ENCODE data around the gene EVC2. TPM values are rescaled to one million over a fixed set of nuclear protein-coding genes. Genes with fewer than 3 reads are reported as not detected.

The EVC2 gene
- total RNA-seq, 6 experiments from 2014 or later, result 0.24 to 0.93 (median 0.53) TPM

DNA sequence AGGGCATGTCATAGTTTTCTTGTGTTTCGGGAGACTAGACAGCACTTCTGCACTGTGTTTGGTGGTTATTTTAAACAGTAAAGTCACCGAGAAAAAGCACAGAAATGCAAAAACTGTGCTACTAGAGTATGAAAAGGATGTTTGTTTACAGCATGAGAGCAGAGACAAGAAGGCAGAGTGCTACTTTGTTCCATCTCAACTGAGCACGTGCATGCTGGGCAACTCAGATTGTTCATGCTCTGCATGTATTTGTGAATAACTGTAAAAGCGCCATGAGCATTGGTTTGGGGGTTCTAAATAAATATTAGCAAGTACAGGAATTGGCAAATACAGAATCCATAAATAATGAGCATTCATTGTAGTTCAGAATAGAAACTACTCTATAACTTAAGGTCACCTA is 10.1 kb upstream of the EVC2 start:
- Histone ChIP-seq H3K27ac (no peak overlapping the region), H3K36me3 (no peaks in the 10 kb centered on the region), H3K9me3 (no peaks in the 10 kb centered on the region), H3K4me3 (no peak overlapping the region), H3K27me3 (no peaks in the 10 kb centered on the region), H3K4me1 (no peaks in the 10 kb centered on the region)
- ATAC-seq (no peak), DNase-seq (no peak)
- TF ChIP-seq, protein P1, sequence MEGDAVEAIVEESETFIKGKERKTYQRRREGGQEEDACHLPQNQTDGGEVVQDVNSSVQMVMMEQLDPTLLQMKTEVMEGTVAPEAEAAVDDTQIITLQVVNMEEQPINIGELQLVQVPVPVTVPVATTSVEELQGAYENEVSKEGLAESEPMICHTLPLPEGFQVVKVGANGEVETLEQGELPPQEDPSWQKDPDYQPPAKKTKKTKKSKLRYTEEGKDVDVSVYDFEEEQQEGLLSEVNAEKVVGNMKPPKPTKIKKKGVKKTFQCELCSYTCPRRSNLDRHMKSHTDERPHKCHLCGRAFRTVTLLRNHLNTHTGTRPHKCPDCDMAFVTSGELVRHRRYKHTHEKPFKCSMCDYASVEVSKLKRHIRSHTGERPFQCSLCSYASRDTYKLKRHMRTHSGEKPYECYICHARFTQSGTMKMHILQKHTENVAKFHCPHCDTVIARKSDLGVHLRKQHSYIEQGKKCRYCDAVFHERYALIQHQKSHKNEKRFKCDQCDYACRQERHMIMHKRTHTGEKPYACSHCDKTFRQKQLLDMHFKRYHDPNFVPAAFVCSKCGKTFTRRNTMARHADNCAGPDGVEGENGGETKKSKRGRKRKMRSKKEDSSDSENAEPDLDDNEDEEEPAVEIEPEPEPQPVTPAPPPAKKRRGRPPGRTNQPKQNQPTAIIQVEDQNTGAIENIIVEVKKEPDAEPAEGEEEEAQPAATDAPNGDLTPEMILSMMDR (IDR thresholded peaks at IDR 0.05), result no peak
- no peak for TF ChIP-seq POLR2A (IDR thresholded peaks at IDR 0.05)
- intact Hi-C loops (cut with DNase I), result no loop called here
- WGBS (ENCODE audit: insufficient coverage, low coverage, low lambda C conversion rate, missing lambda C conversion rate), result 37% methylated on average over 4 of the region's 4 CpGs

DNA sequence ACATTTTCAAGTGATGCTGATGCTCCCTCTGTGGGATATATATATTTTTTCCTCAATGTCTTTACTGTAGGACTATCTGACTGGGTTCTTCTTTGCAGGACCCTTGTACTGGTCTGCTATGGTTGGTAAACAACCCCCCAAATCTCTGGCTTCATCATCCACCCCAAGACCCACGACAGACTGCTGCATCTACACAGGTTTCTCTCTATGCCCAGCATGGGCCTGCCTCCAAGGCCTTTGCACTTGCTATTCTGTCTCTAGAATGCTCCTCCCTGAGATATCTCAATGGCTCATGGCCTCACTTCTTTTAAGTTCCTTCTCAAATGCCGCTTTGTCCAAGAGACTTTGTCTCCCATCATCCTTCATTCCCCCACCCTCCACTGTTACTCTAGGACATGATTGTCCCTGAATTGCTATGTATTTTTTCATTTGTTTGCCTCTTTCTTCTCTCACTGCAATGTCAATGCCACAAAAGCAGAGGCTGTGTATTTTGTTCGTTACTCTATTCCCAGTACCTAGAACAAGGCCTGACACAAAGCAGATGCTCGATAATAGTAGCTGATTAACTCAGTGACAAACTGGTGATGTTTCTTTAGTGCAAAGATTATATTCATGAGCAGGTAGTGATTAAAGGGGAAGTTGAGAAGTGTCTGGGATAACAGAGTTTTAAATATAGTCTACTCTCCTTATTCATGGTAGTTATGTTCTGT is 9.2 kb upstream of the EVC2 start:
- H3K27me3 ChIP-seq, result no peaks in the 10 kb centered on the region
- intact Hi-C loops (cut with DNase I), result no loop called here
- H3K27ac ChIP-seq, result no peak overlapping the region
- ATAC-seq (peak in 1 of 4 donors; percentile 73), DNase-seq (no peak)
- TF ChIP-seq, protein P1 (IDR thresholded peaks at IDR 0.05), result no peak
- TF ChIP-seq POLR2A (IDR thresholded peaks at IDR 0.05), result no peak
- H3K36me3 ChIP-seq, result no peaks in the 10 kb centered on the region
- no peaks in the 10 kb centered on the region for H3K9me3 ChIP-seq
- H3K4me3 ChIP-seq, result no peak overlapping the region
- 39% methylated on average over 4 of the region's 4 CpGs for WGBS (ENCODE audit: insufficient coverage, low coverage, low lambda C conversion rate, missing lambda C conversion rate)
- no peaks in the 10 kb centered on the region for H3K4me1 ChIP-seq

DNA sequence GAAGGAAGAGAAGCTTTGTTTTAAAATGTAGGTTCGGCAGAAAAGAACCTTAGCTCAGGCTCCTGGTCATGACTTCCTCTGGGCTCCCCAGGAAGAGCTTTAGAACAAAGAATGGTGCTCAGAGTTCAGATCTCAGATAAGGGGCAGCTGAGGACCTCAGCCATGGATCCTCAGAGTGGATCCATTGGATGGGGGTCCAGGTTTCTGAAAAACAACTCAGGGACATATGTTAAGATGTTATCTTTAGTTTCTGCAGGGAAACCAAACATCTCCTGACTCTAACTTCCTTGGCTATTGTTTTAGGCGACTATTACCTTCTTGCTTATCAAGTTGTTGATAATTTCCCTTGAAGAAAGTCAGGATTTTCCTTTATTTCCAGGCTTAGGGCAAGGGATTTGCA is 8.0 kb upstream of the EVC2 start:
- no peak for TF ChIP-seq POLR2A (IDR thresholded peaks at IDR 0.05)
- TF ChIP-seq, protein P1 (IDR thresholded peaks at IDR 0.05), result no peak
- no peak for ATAC-seq
- H3K4me1 ChIP-seq, result no peaks in the 10 kb centered on the region
- WGBS (ENCODE audit: insufficient coverage, low coverage, low lambda C conversion rate, missing lambda C conversion rate), result 67% methylated on average over 1 of the region's 2 CpGs
- H3K27ac ChIP-seq, result no peak overlapping the region
- H3K4me3 ChIP-seq, result no peak overlapping the region
- H3K9me3 ChIP-seq, result no peaks in the 10 kb centered on the region
- no peaks in the 10 kb centered on the region for H3K36me3 ChIP-seq
- intact Hi-C loops (cut with DNase I), result no loop called here
- H3K27me3 ChIP-seq, result no peaks in the 10 kb centered on the region
- DNase-seq, result no peak

DNA sequence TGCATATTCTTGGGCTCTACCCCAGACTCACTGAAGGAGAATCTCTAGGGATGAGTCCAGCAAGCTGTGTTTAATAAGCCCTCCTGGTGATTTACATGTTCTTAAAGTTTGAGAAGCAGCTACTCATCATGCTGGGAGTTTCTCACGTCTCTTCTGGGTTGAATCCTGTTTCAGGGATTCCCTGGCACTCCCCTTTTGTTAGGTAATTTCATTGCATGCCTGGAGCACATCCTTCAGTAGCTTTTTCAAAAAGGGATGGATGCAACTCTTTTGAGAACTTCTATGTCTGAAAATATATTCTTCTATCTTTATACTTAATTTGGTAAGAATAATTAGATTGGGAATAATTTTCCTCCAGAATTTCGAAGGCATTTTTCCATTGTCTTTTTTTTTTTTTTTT is 7.0 kb upstream of the EVC2 start:
- Histone ChIP-seq H3K4me1 (peaks cover 0 to 6% (median 0%) of the 10 kb centered on the region in 4 donors), H3K36me3 (no peaks in the 10 kb centered on the region), H3K27me3 (no peaks in the 10 kb centered on the region), H3K27ac (no peak overlapping the region), H3K4me3 (no peak overlapping the region), H3K9me3 (no peaks in the 10 kb centered on the region)
- TF ChIP-seq POLR2A (IDR thresholded peaks at IDR 0.05), result no peak
- TF ChIP-seq, protein P1 (IDR thresholded peaks at IDR 0.05), result no peak
- DNase-seq (no peak), ATAC-seq (no peak)
- intact Hi-C loops (cut with DNase I), result no loop called here
- 38% methylated on average over 2 of the region's 2 CpGs for WGBS (ENCODE audit: insufficient coverage, low coverage, low lambda C conversion rate, missing lambda C conversion rate)
